HFF-Myc (cell line): ENCODE results near the gene HP1BP3.
A peak's percentile ranks its signal among the peaks of the same experiment; 100 is the strongest.
"Not testable (repeated sequence)": the region's sequence is repeated elsewhere in the genome, so short reads cannot be mapped to it uniquely, and the experiment has no call there.

Experiments
- DNase-seq: peaks from one replicate; pipeline ENCODE4 v3.0.0-alpha.2; 2011; ENCODE audit warnings: low read depth; ENCODE audit errors: extremely low read depth
- H3K4me3 ChIP-seq: replicated peaks from 2 replicates; pipeline ENCODE4 v1.5.1; 2011; ENCODE audit warnings: low read depth, mild to moderate bottlenecking, control low read depth, low read length
- CTCF ChIP-seq: IDR thresholded peaks from 2 replicates; pipeline ENCODE4 v1.5.1; 2012; ENCODE audit warnings: mild to moderate bottlenecking, low read depth, low read length, control low read depth; ENCODE audit errors: missing control alignments

HP1BP3 gene

DNA sequence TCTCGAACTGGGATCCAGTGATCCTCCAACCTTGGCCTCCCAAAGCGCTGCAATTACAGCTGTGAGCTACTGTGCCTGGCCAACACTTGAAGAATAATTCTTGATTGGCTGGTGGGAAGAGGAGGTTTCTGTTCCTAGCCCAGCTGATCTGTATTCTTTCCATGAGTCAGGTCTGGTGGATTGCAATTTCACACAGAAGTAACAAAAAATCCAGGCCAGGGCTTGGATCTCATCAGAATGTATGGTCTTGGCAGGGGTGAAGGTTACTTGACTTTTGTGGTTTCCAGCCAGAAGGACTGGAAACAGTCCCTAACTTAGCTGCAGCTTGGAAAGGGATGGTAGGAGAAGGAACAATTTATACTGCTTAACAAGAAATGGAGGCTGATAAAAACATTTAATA, 5.1 kb upstream of the HP1BP3 start:
- H3K4me3 ChIP-seq = no peak overlapping the region
- DNase-seq = no peak
- no peak for TF ChIP-seq CTCF

GRCh38 chr1:20790785-20791184, 3.7 kb upstream of the HP1BP3 start:
- H3K4me3 ChIP-seq = no peak overlapping the region
- no peak for TF ChIP-seq CTCF
- no peak for DNase-seq

GRCh38 chr1:20789598-20789997, 2.5 kb upstream of the HP1BP3 start:
- not testable (repeated sequence) for H3K4me3 ChIP-seq, DNase-seq

GRCh38 chr1:20787840-20788795, 1.0 kb upstream of the HP1BP3 start:
- no peak for TF ChIP-seq CTCF
- DNase-seq = no peak
- H3K4me3 ChIP-seq = peak overlapping the region; percentile 93

DNA sequence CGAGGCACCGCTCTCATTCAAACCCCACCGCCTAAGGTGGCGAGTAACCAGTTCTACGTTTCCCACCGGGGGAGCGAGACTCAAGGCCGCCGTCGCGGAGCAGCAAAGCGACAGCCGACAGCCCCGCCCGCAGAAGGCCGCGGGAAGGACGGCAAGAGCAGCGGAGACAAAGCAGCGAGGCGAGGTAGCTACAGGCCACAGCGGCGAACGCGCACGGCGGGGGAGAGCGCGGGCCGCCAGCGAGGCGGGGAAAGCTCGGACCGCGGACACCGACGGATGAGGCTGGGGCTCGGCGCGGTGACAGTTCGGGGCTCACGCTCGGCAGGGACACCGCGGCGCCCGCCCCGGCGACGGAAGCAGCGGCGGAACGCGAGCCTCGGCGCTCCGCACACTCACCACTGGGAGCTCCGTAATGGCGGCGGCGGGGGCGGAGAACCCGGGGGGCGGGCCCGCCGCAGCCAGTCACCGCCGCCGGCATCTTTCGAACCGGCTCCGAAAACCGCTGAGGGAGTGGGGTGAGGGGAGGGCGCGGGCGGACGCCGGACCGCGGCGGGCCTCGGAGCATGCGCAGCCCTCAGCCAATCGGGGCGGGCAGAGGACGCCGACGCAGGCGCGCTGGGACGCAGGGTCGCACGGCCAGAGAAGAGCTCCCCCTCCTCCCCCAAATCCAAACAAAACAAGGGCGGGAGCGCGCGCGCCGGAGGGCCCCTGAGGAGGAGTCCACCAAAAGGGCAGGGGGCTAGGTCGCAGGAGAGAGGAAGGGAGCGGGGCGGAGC, 666 bp downstream of the HP1BP3 start:
- no peak for TF ChIP-seq CTCF
- DNase-seq = peak; percentile 71
- H3K4me3 ChIP-seq = peak overlapping the region; percentile 93

- peak overlapping the region; percentile 93 for H3K4me3 ChIP-seq
- no peak for DNase-seq
- no peak for TF ChIP-seq CTCF
These were observed 1.2 kb downstream of the HP1BP3 start for GRCh38 chr1:20785907-20786252.

- H3K4me3 ChIP-seq = no peak overlapping the region
- TF ChIP-seq CTCF = no peak
- no peak for DNase-seq
These were observed 11.4 kb downstream of the HP1BP3 start for GRCh38 chr1:20775700-20776099.
